Endothelial cell of umbilical vein (primary cell): Measurements from ENCODE around the gene TULP4. TPM values are rescaled to one million over a fixed set of nuclear protein-coding genes. Genes with fewer than 3 reads are reported as not detected.

Experiments
- BruUV-seq: library from RNA; stranded (reverse); fragments of 400-500 nt; replicated peaks from 2 replicates; lab custom pipeline; 2021; lab: Mats Ljungman, UMichigan
- CTCF ChIA-PET: fragments of 300-600, 350-600 bp; sonication (Branson Sonifier 250); formaldehyde crosslinking; loops from one replicate; lab custom pipeline; 2021; ENCODE audit warnings: antibody characterized with exemption, inconsistent platforms; lab: Charles Lee
- POLR2A ChIA-PET: fragments of 300-600, 350-600 bp; sonication (Branson Sonifier 250); formaldehyde crosslinking; loops from one replicate; lab custom pipeline; 2021; ENCODE audit warnings: antibody characterized with exemption, inconsistent platforms; lab: Charles Lee
- DNase-seq: peaks from one replicate; pipeline ENCODE4 v3.0.0-alpha.2; 2011; ENCODE audit warnings: low read depth, low spot score
- FAIRE-seq: peaks from 2 replicates; lab custom pipeline; 2011; peaks lifted over from hg19 to GRCh38; lab: Jason Lieb, UNC
- H2AFZ ChIP-seq: 2 replicates; pipeline ENCODE4 v1.6.0; 2012; ENCODE audit warnings: low read depth, low read length, control low read depth, inconsistent platforms
- H3K27ac ChIP-seq: 2 replicates; pipeline ENCODE4 v1.5.1; 2011; ENCODE audit warnings: low read depth, mild to moderate bottlenecking, control low read depth, low read length, moderate library complexity; ENCODE audit not compliant: insufficient read depth
- H3K27me3 ChIP-seq, 2 experiments: 2 replicates each; pipeline versions ENCODE4 v1.6.0 to v1.6.1; 2011; ENCODE audit warnings: low read length in 2 of 2, mixed read lengths in 1 of 2; ENCODE audit not compliant: control insufficient read depth in 2 of 2, insufficient read depth in 2 of 2
- H3K36me3 ChIP-seq, 2 experiments: 2 replicates in 1 of 2; 3 replicates in 1 of 2; pipeline ENCODE4 v1.5.1; 2011; ENCODE audit warnings: low read length in 2 of 2, mild to moderate bottlenecking in 1 of 2, moderate library complexity in 1 of 2; ENCODE audit not compliant: control insufficient read depth in 2 of 2, insufficient read depth in 2 of 2; ENCODE audit errors: extremely low read depth in 1 of 2
- H3K4me1 ChIP-seq: 3 replicates; pipeline ENCODE4 v1.5.1; 2011; ENCODE audit warnings: mild to moderate bottlenecking, low read length; ENCODE audit not compliant: control insufficient read depth, insufficient read depth; ENCODE audit errors: extremely low read depth
- H3K4me2 ChIP-seq: 2 replicates; pipeline ENCODE4 v1.6.1; 2011; ENCODE audit warnings: low read length, control low read depth, mixed read lengths; ENCODE audit not compliant: insufficient read depth
- H3K4me3 ChIP-seq, 3 experiments: fragments of 200-600 bp in 1 of 3; sonication (generic), shearing (Covaris generic) in 1 of 3; replicated peaks in 1 of 3; 2 replicates each; pipeline ENCODE4 v1.5.1; 2011 to 2016; ENCODE audit warnings: control low read depth in 3 of 3, low read length in 3 of 3, mild to moderate bottlenecking in 2 of 3, inconsistent platforms in 1 of 3, low read depth in 1 of 3, moderate library complexity in 1 of 3; ENCODE audit not compliant: insufficient read depth in 1 of 3
- H3K79me2 ChIP-seq: 2 replicates; pipeline ENCODE4 v1.6.0; 2012; ENCODE audit warnings: low read length, inconsistent platforms; ENCODE audit not compliant: control insufficient read depth, insufficient read depth
- H3K9ac ChIP-seq: replicated peaks from 2 replicates; pipeline ENCODE3; 2011; ENCODE audit warnings: low read length, control low read depth; ENCODE audit not compliant: insufficient read depth; ENCODE audit errors: extremely low read depth
- H3K9me1 ChIP-seq: replicated peaks from 3 replicates; pipeline ENCODE4 v1.6.0; 2011; ENCODE audit warnings: mild to moderate bottlenecking, low read length; ENCODE audit not compliant: control insufficient read depth, insufficient read depth; ENCODE audit errors: extremely low read depth
- H3K9me3 ChIP-seq: replicated peaks from 2 replicates; pipeline ENCODE4 v1.5.1; 2012; ENCODE audit warnings: low read length, inconsistent platforms; ENCODE audit not compliant: control insufficient read depth, insufficient read depth
- H4K20me1 ChIP-seq: replicated peaks from 2 replicates; pipeline ENCODE3; 2011; ENCODE audit warnings: mild to moderate bottlenecking, low read length; ENCODE audit not compliant: control insufficient read depth, insufficient read depth; ENCODE audit errors: extremely low read depth
- EZH2 ChIP-seq: IDR thresholded peaks from 2 replicates; pipeline ENCODE4 v1.6.1; 2012; ENCODE audit warnings: borderline replicate concordance, low read depth, mild to moderate bottlenecking, moderate library complexity, low read length, inconsistent platforms; ENCODE audit not compliant: severe bottlenecking
- FOS ChIP-seq: IDR thresholded peaks from 2 replicates; pipeline ENCODE4 v1.6.1; 2011; ENCODE audit warnings: mild to moderate bottlenecking, low read length, moderate library complexity, borderline replicate concordance; ENCODE audit not compliant: insufficient read depth
- GATA2 ChIP-seq: IDR thresholded peaks from 2 replicates; pipeline ENCODE4 v1.7.0; 2011; ENCODE audit warnings: low read depth, mild to moderate bottlenecking, moderate library complexity, mixed read lengths, low read length; ENCODE audit not compliant: insufficient read length, insufficient read depth
- JUN ChIP-seq: IDR thresholded peaks from 2 replicates; pipeline ENCODE4 v1.6.1; 2011; ENCODE audit warnings: borderline replicate concordance, low read depth; ENCODE audit not compliant: insufficient read length, insufficient read depth
- MYC ChIP-seq: IDR thresholded peaks from one replicate; pipeline ENCODE4 v1.6.1; 2011; ENCODE audit warnings: mild to moderate bottlenecking, low read depth, low read length
- POLR2A ChIP-seq: IDR thresholded peaks from 2 replicates; pipeline ENCODE4 v1.6.1; 2012; ENCODE audit warnings: low read depth, mild to moderate bottlenecking, control low read depth, low read length
- POLR2AphosphoS5 ChIP-seq: IDR thresholded peaks from 2 replicates; pipeline ENCODE4 v1.6.1; 2012; ENCODE audit warnings: low read depth, mild to moderate bottlenecking, control low read depth, low read length, moderate library complexity; ENCODE audit not compliant: insufficient read depth
- dilution Hi-C: fragments of 300-500 bp; cut with MboI; formaldehyde crosslinking; loops from one replicate; pipeline ENCODE4 v1.15.0; 2019; ENCODE audit warnings: low sequenced_read_pairs; ENCODE audit not compliant: extremely low pct_ligation_motif_present
- intact Hi-C: fragments of 100-400 bp; cut with micrococcal nuclease; formaldehyde crosslinking; loops from one replicate; pipeline ENCODE4 v1.10.0; 2022
- polyA plus RNA-seq, 4 experiments: library from polyadenylated mRNA; depleted of rRNA in 3 of 4; stranded (reverse) in 3 of 4; unstranded in 1 of 4; fragments of >200 nt; gene quantifications; 2 replicates each; pipeline versions ENCODE4 v1.2.1 to v1.2.3, GENCODE V29; 2011 to 2012; ENCODE audit warnings: missing spikeins in 1 of 4
- total RNA-seq: library from RNA; stranded (reverse); gene quantifications from 2 replicates; pipeline ENCODE4 v1.2.3, GENCODE V29; 2021
- TF ChIP-seq, protein P1 (sequence below), 2 donors: IDR thresholded peaks; 1 replicate in 1 of 2; 2 replicates in 1 of 2; pipeline ENCODE4 v1.5.1; 2011; ENCODE audit warnings: low read length in 2 of 2, mild to moderate bottlenecking in 2 of 2, moderate library complexity in 2 of 2, control low read depth in 1 of 2, inconsistent platforms in 1 of 2, low read depth in 1 of 2; ENCODE audit not compliant: insufficient read depth in 1 of 2; ENCODE audit errors: extremely low read depth in 1 of 2
- TF ChIP-seq, protein P2 (sequence below): IDR thresholded peaks from 2 replicates; pipeline ENCODE4 v1.6.1; 2011; ENCODE audit not compliant: insufficient read depth, insufficient read length

TULP4 gene
- total and polyA plus RNA-seq, 2 donors (not counting 3 experiments of a cell fraction or from before 2014, with no cell fraction given), result 10.8 to 55.1 TPM

DNA sequence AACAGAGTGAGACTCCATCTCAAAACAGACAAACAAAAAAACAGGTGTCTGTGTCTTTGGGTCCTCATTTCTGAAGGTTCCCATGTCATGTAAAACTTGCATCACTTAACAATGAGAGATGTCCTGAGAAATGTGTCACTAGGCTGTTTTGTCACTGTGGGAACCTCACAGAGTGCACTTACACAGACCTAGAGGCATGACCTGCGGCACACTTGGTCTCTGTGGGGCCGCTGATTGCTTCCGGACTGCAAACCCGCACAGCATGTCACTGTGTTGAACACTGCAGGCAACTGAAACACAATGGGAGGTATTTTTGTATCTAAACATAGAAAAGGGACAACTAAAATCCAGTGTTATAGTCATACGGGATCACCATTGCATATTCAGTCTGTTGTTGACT lies 205.3 kb downstream of the TULP4 start:
- Histone ChIP-seq H3K4me2 (no peak overlapping the region), H3K36me3 (no peaks in the 10 kb centered on the region), H3K9me3 (no peaks in the 10 kb centered on the region), H4K20me1 (no peaks in the 10 kb centered on the region), H3K9me1 (no peaks in the 10 kb centered on the region), H3K9ac (no peak overlapping the region), H3K79me2 (no peaks in the 10 kb centered on the region), H3K4me3 (no peak overlapping the region), H3K27ac (no peak overlapping the region), H3K27me3 (no peaks in the 10 kb centered on the region), H3K4me1 (peaks cover 12% of the 10 kb centered on the region), H2AFZ (no peak overlapping the region)
- TF ChIP-seq JUN (no peak), POLR2A (no peak), EZH2 (no peak), FOS (no peak), MYC (no peak), POLR2AphosphoS5 (no peak), GATA2 (no peak)
- TF ChIP-seq, protein P1, sequence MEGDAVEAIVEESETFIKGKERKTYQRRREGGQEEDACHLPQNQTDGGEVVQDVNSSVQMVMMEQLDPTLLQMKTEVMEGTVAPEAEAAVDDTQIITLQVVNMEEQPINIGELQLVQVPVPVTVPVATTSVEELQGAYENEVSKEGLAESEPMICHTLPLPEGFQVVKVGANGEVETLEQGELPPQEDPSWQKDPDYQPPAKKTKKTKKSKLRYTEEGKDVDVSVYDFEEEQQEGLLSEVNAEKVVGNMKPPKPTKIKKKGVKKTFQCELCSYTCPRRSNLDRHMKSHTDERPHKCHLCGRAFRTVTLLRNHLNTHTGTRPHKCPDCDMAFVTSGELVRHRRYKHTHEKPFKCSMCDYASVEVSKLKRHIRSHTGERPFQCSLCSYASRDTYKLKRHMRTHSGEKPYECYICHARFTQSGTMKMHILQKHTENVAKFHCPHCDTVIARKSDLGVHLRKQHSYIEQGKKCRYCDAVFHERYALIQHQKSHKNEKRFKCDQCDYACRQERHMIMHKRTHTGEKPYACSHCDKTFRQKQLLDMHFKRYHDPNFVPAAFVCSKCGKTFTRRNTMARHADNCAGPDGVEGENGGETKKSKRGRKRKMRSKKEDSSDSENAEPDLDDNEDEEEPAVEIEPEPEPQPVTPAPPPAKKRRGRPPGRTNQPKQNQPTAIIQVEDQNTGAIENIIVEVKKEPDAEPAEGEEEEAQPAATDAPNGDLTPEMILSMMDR (IDR thresholded peaks at IDR 0.05; ENCODE audit: extremely low read depth in 1 of 2, insufficient read depth in 1 of 2, low read depth in 1 of 2, low read length in 2 of 2), result no peak
- TF ChIP-seq, protein P2, sequence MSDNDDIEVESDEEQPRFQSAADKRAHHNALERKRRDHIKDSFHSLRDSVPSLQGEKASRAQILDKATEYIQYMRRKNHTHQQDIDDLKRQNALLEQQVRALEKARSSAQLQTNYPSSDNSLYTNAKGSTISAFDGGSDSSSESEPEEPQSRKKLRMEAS, result no peak
- FAIRE-seq, result no peak
- dilution Hi-C loops, result no loop called here
- DNase-seq, result no peak
- POLR2A ChIA-PET, result no interaction called here
- intact Hi-C loops, result no loop called here
- no TSS peak for BruUV-seq
- CTCF ChIA-PET, result no interaction called here
